ENCODE measurements around the gene COBL.

COBL gene

GRCh38 chr7:50977421-50977820 is 339.2 kb downstream of the COBL start:
- H3K9me3 ChIP-seq (ENCODE audit: control insufficient read depth, low read length) = no peaks in the 10 kb centered on the region
- H3K9ac ChIP-seq = no peak overlapping the region
- no peak overlapping the region for H3K4me2 ChIP-seq (ENCODE audit: low read length)
- TF ChIP-seq CTCF (IDR thresholded peaks at IDR 0.05) = no peak
- no peaks in the 10 kb centered on the region for H3K4me1 ChIP-seq
- H3K36me3 ChIP-seq (ENCODE audit: control insufficient read depth, insufficient read depth, low read length) = no peaks in the 10 kb centered on the region
- no peak overlapping the region for H3K27ac ChIP-seq
- no peaks in the 10 kb centered on the region for H3K27me3 ChIP-seq (ENCODE audit: control insufficient read depth, insufficient read depth, low read length)
- H3K79me2 ChIP-seq = no peaks in the 10 kb centered on the region
- no peak overlapping the region for H3K4me3 ChIP-seq (ENCODE audit: low read depth, low read length)
- no peak overlapping the region for H2AFZ ChIP-seq

GRCh38 chr7:50976064-50976463 is 340.5 kb downstream of the COBL start:
- TF ChIP-seq CTCF (IDR thresholded peaks at IDR 0.05) = no peak
- no peak overlapping the region for H3K4me2 ChIP-seq (ENCODE audit: low read length)
- no peaks in the 10 kb centered on the region for H3K9me3 ChIP-seq (ENCODE audit: control insufficient read depth, low read length)
- H3K79me2 ChIP-seq = no peaks in the 10 kb centered on the region
- H3K4me3 ChIP-seq (ENCODE audit: low read depth, low read length) = no peak overlapping the region
- no peaks in the 10 kb centered on the region for H3K27me3 ChIP-seq (ENCODE audit: control insufficient read depth, insufficient read depth, low read length)
- no peak overlapping the region for H3K27ac ChIP-seq
- no peaks in the 10 kb centered on the region for H3K36me3 ChIP-seq (ENCODE audit: control insufficient read depth, insufficient read depth, low read length)
- H2AFZ ChIP-seq = no peak overlapping the region
- no peak overlapping the region for H3K9ac ChIP-seq
- no peaks in the 10 kb centered on the region for H3K4me1 ChIP-seq

- no peak overlapping the region for H3K9ac ChIP-seq
- H3K27ac ChIP-seq = no peak overlapping the region
- H3K36me3 ChIP-seq (ENCODE audit: control insufficient read depth, insufficient read depth, low read length) = no peaks in the 10 kb centered on the region
- H3K4me1 ChIP-seq = no peaks in the 10 kb centered on the region
- H3K79me2 ChIP-seq = no peaks in the 10 kb centered on the region
- H3K4me2 ChIP-seq (ENCODE audit: low read length) = no peak overlapping the region
- H3K27me3 ChIP-seq (ENCODE audit: control insufficient read depth, insufficient read depth, low read length) = no peaks in the 10 kb centered on the region
- TF ChIP-seq CTCF (IDR thresholded peaks at IDR 0.05) = no peak
- H2AFZ ChIP-seq = no peak overlapping the region
- no peak overlapping the region for H3K4me3 ChIP-seq (ENCODE audit: low read depth, low read length)
- no peaks in the 10 kb centered on the region for H3K9me3 ChIP-seq (ENCODE audit: control insufficient read depth, low read length)
These were observed 342.4 kb downstream of the COBL start for GRCh38 chr7:50974240-50974639.

- Histone ChIP-seq H3K36me3 (ENCODE audit: control insufficient read depth, insufficient read depth, low read length) (no peaks in the 10 kb centered on the region), H3K9ac (no peak overlapping the region), H3K4me3 (ENCODE audit: low read depth, low read length) (no peak overlapping the region), H3K9me3 (ENCODE audit: control insufficient read depth, low read length) (no peaks in the 10 kb centered on the region), H3K79me2 (no peaks in the 10 kb centered on the region), H2AFZ (no peak overlapping the region), H3K4me1 (no peaks in the 10 kb centered on the region), H3K27ac (no peak overlapping the region), H3K4me2 (ENCODE audit: low read length) (no peak overlapping the region), H3K27me3 (ENCODE audit: control insufficient read depth, insufficient read depth, low read length) (no peaks in the 10 kb centered on the region)
- TF ChIP-seq CTCF (IDR thresholded peaks at IDR 0.05) = no peak
These were observed 342.8 kb downstream of the COBL start for GRCh38 chr7:50973814-50974213.

GRCh38 chr7:50970092-50970491 is 346.5 kb downstream of the COBL start:
- H3K9me3 ChIP-seq (ENCODE audit: control insufficient read depth, low read length) = no peaks in the 10 kb centered on the region
- H3K4me1 ChIP-seq = no peaks in the 10 kb centered on the region
- H3K4me2 ChIP-seq (ENCODE audit: low read length) = no peak overlapping the region
- no peaks in the 10 kb centered on the region for H3K79me2 ChIP-seq
- no peaks in the 10 kb centered on the region for H3K36me3 ChIP-seq (ENCODE audit: control insufficient read depth, insufficient read depth, low read length)
- no peak overlapping the region for H3K4me3 ChIP-seq (ENCODE audit: low read depth, low read length)
- H3K9ac ChIP-seq = no peak overlapping the region
- TF ChIP-seq CTCF (IDR thresholded peaks at IDR 0.05) = no peak
- H3K27me3 ChIP-seq (ENCODE audit: control insufficient read depth, insufficient read depth, low read length) = no peaks in the 10 kb centered on the region
- H3K27ac ChIP-seq = no peak overlapping the region
- no peak overlapping the region for H2AFZ ChIP-seq
